Hepatocyte (in vitro differentiated cells): ENCODE measurements around the gene PIGN. TPM values are rescaled to one million over a fixed set of nuclear protein-coding genes. Genes with fewer than 3 reads are reported as not detected.

Source experiments
- DNase-seq: peaks from one replicate; pipeline ENCODE4 v3.0.0-alpha.2; 2016; ENCODE audit warnings: low spot score
- H2AFZ ChIP-seq: fragments of 200-600 bp; sonication (generic); 2 replicates; pipeline ENCODE4 v1.6.0; 2016; ENCODE audit warnings: antibody characterized with exemption, mild to moderate bottlenecking
- H3K27ac ChIP-seq: fragments of 200-600 bp; sonication (generic); 2 replicates; pipeline ENCODE4 v1.5.1; 2016; ENCODE audit warnings: mild to moderate bottlenecking
- H3K27me3 ChIP-seq: fragments of 200-600 bp; sonication (generic); 2 replicates; pipeline ENCODE4 v1.6.1; 2016
- H3K36me3 ChIP-seq: fragments of 200-600 bp; sonication (generic); replicated peaks from 2 replicates; pipeline ENCODE4 v1.5.1; 2016; ENCODE audit warnings: low read depth; ENCODE audit not compliant: insufficient read depth
- H3K4me1 ChIP-seq: fragments of 200-600 bp; sonication (generic); 2 replicates; pipeline ENCODE4 v1.5.1; 2016; ENCODE audit warnings: mild to moderate bottlenecking, moderate library complexity; ENCODE audit not compliant: insufficient read depth
- H3K4me2 ChIP-seq: fragments of 200-600 bp; sonication (generic); 2 replicates; pipeline ENCODE4 v1.6.0; 2016
- H3K4me3 ChIP-seq: fragments of 200-600 bp; sonication (generic); 2 replicates; pipeline ENCODE4 v1.5.1; 2016; ENCODE audit warnings: mild to moderate bottlenecking
- H3K79me2 ChIP-seq: fragments of 200-600 bp; sonication (generic); 2 replicates; pipeline ENCODE4 v1.6.0; 2017; ENCODE audit warnings: mild to moderate bottlenecking
- H3K9me2 ChIP-seq: fragments of 200-600 bp; sonication (generic); replicated peaks from 2 replicates; pipeline ENCODE4 v1.6.0; 2017; ENCODE audit warnings: mild to moderate bottlenecking; ENCODE audit not compliant: insufficient read depth
- H3K9me3 ChIP-seq: fragments of 200-600 bp; sonication (generic); 2 replicates; pipeline ENCODE4 v1.5.1; 2016; ENCODE audit warnings: low read depth, mild to moderate bottlenecking
- H4K20me1 ChIP-seq: fragments of 200-600 bp; sonication (generic); 2 replicates; pipeline ENCODE4 v1.6.0; 2016; ENCODE audit warnings: mild to moderate bottlenecking; ENCODE audit not compliant: insufficient read depth, poor library complexity, severe bottlenecking
- EZH2 ChIP-seq: fragments of 200-600 bp; sonication (generic); IDR thresholded peaks from 2 replicates; pipeline ENCODE4 v1.6.1; 2016; ENCODE audit warnings: antibody characterized with exemption, mild to moderate bottlenecking, borderline replicate concordance
- EZH2phosphoT487 ChIP-seq: fragments of 200-600 bp; sonication (generic); IDR thresholded peaks from one replicate; pipeline ENCODE4 v1.6.1; 2018; ENCODE audit warnings: antibody characterized with exemption, mild to moderate bottlenecking, low read depth, moderate library complexity; ENCODE audit not compliant: unreplicated experiment, severe bottlenecking
- WGBS: methylation state at CpG from one replicate; pipeline ENCODE4 v1.1.6; 2016; ENCODE audit warnings: low lambda C conversion rate; ENCODE audit errors: missing lambda C conversion rate; 5-methylcytosine and 5-hydroxymethylcytosine counted together
- polyA plus RNA-seq: library from polyadenylated mRNA; unstranded; fragments of >200 nt; fragmentation: Nextera tagmentation; extraction: Ambion mirVana; gene quantifications from 2 replicates; pipeline ENCODE4 v1.2.1, GENCODE V29; 2016
- total RNA-seq: library from RNA; depleted of rRNA; stranded (reverse); fragments of >200 nt; gene quantifications from 2 replicates; pipeline ENCODE4 v1.2.3, GENCODE V29; 2014
- TF ChIP-seq, protein P1 (sequence below): fragments of 200-600 bp; sonication (generic); IDR thresholded peaks from 2 replicates; pipeline ENCODE4 v1.5.1; 2016; ENCODE audit warnings: antibody characterized with exemption, mild to moderate bottlenecking; ENCODE audit not compliant: poor library complexity

PIGN gene
- total and polyA plus RNA-seq, 2 experiments from 2014 or later: 18.9 to 42.9 TPM

DNA sequence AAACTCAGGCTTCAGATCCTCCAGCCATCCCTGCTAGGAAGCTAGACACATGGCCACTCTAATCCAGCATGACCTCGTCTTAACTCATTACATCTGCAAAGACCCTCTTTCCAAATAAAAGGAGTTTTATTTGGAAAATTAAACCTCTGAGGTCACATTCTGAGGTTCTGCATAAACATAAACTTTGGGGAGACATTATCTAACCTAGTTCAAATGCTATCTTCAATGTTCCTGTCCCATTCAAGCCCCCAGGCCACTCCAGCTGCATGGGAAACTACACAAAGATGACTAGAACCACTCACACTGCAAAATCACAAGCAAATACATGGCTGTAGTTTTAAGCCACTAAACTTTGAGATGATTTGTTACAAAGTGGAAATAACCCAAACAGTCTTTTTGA is 195.0 kb downstream of the PIGN start:
- Histone ChIP-seq H3K36me3 (no peaks in the 10 kb centered on the region), H3K4me1 (peaks cover 21% of the 10 kb centered on the region), H3K4me2 (no peak overlapping the region), H3K27ac (peak overlapping the region; percentile 67), H3K9me2 (no peaks in the 10 kb centered on the region), H3K9me3 (no peaks in the 10 kb centered on the region), H3K4me3 (no peak overlapping the region), H2AFZ (no peak overlapping the region), H4K20me1 (no peaks in the 10 kb centered on the region), H3K79me2 (no peaks in the 10 kb centered on the region), H3K27me3 (no peaks in the 10 kb centered on the region)
- no peak for TF ChIP-seq EZH2
- TF ChIP-seq, protein P1, sequence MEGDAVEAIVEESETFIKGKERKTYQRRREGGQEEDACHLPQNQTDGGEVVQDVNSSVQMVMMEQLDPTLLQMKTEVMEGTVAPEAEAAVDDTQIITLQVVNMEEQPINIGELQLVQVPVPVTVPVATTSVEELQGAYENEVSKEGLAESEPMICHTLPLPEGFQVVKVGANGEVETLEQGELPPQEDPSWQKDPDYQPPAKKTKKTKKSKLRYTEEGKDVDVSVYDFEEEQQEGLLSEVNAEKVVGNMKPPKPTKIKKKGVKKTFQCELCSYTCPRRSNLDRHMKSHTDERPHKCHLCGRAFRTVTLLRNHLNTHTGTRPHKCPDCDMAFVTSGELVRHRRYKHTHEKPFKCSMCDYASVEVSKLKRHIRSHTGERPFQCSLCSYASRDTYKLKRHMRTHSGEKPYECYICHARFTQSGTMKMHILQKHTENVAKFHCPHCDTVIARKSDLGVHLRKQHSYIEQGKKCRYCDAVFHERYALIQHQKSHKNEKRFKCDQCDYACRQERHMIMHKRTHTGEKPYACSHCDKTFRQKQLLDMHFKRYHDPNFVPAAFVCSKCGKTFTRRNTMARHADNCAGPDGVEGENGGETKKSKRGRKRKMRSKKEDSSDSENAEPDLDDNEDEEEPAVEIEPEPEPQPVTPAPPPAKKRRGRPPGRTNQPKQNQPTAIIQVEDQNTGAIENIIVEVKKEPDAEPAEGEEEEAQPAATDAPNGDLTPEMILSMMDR: no peak
- TF ChIP-seq EZH2phosphoT487: no peak
- 74% methylated on average over 1 of the region's 1 CpG for WGBS
- no peak for DNase-seq

DNA sequence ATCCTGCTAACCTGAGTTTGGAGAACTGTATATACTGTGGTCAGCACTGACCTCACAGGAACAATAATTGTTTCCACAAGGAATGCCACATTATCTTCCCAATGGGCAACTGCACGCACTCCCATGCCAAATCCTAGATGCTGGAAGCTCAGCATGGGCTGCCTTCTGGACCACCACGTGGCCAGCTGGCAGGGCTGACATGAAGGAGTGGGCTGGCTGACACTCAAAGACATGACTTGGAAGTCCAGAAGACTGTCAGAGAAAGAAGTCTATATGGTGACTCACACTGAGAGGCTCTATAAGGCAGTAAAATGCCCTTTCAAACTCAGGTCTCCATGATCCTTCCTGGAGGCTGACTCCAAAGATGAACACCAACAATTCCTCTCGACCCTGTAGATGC is 195.7 kb downstream of the PIGN start:
- WGBS: 95% methylated on average over 3 of the region's 3 CpGs

More for the DNA sequence above, 195.7 kb downstream of the PIGN start:
- no peaks in the 10 kb centered on the region for H3K27me3 ChIP-seq
- TF ChIP-seq EZH2phosphoT487 (no peak), EZH2 (no peak)
- TF ChIP-seq, protein P1: no peak
- peaks cover 21% of the 10 kb centered on the region for H3K4me1 ChIP-seq
- no peaks in the 10 kb centered on the region for H3K36me3 ChIP-seq
- peak overlapping the region; percentile 67 for H3K27ac ChIP-seq
- H3K9me3 ChIP-seq: no peaks in the 10 kb centered on the region
- no peak overlapping the region for H3K4me3 ChIP-seq
- no peaks in the 10 kb centered on the region for H4K20me1 ChIP-seq
- H3K9me2 ChIP-seq: no peaks in the 10 kb centered on the region
- no peak overlapping the region for H3K4me2 ChIP-seq
- H2AFZ ChIP-seq: no peak overlapping the region
- no peak for DNase-seq
- H3K79me2 ChIP-seq: no peaks in the 10 kb centered on the region

Other genes with a start within 250 kb of the PIGN start
- gene RELCH, start 199 bp upstream of the PIGN start, total RNA-seq: 28.9 and 45.8 TPM in 2 replicates
- 8.3 and 9.3 TPM in 2 replicates for gene RELCH, start 199 bp upstream of the PIGN start, polyA plus RNA-seq
- gene TNFRSF11A, start 138.3 kb upstream of the PIGN start, total RNA-seq: 5.6 and 11.0 TPM in 2 replicates
- gene TNFRSF11A, start 138.3 kb upstream of the PIGN start, polyA plus RNA-seq: 2.1 and 4.1 TPM in 2 replicates